Spleen (tissue), 11 donors: ENCODE results near the gene CAMK1D. TPM values are rescaled to one million over a fixed set of nuclear protein-coding genes. Genes with fewer than 3 reads are reported as not detected.
"Not testable (repeated sequence)": the region's sequence is repeated elsewhere in the genome, so short reads cannot be mapped to it uniquely, and the experiment has no call there.

Experiments used
- DNase-seq: peaks from one replicate; pipeline ENCODE4 v3.0.0-alpha.2; 2020
- H3K27ac ChIP-seq, 8 donors: fragments of 200-600 bp; sonication (generic) in 7 of 8; 1 replicate in 4 of 8; 2 replicates in 4 of 8; pipeline versions ENCODE4 v1.5.0 to v1.8.0; 2016 to 2021; ENCODE audit warnings: inconsistent platforms in 4 of 8, mild to moderate bottlenecking in 4 of 8, moderate library complexity in 1 of 8
- H3K27me3 ChIP-seq, 7 donors: fragments of 200-600 bp; sonication (generic) in 6 of 7; replicated peaks in 1 of 7; 1 replicate in 4 of 7; 2 replicates in 3 of 7; pipeline versions ENCODE4 v1.5.0 to v1.8.0; 2016 to 2021; ENCODE audit warnings: inconsistent platforms in 3 of 7, mild to moderate bottlenecking in 1 of 7
- H3K36me3 ChIP-seq, 6 donors: fragments of 200-600 bp; sonication (generic) in 5 of 6; 1 replicate in 4 of 6; 2 replicates in 2 of 6; pipeline versions ENCODE4 v1.5.0 to v1.8.0; 2016 to 2021; ENCODE audit warnings: inconsistent platforms in 2 of 6
- H3K4me1 ChIP-seq, 6 donors: fragments of 200-600 bp; sonication (generic) in 5 of 6; 1 replicate in 3 of 6; 2 replicates in 3 of 6; pipeline versions ENCODE4 v1.5.0 to v1.8.0; 2016 to 2021; ENCODE audit warnings: inconsistent platforms in 3 of 6
- H3K4me3 ChIP-seq, 8 donors: fragments of 200-600 bp; sonication (generic) in 7 of 8; 1 replicate in 4 of 8; 2 replicates in 4 of 8; pipeline versions ENCODE4 v1.5.0 to v1.8.0; 2016 to 2021; ENCODE audit warnings: inconsistent platforms in 4 of 8, mild to moderate bottlenecking in 4 of 8, moderate library complexity in 2 of 8
- H3K9me3 ChIP-seq, 8 donors: fragments of 200-600 bp; sonication (generic) in 7 of 8; 1 replicate in 4 of 8; 2 replicates in 4 of 8; pipeline versions ENCODE4 v1.5.0 to v1.8.0; 2016 to 2021; ENCODE audit warnings: inconsistent platforms in 4 of 8
- POLR2A ChIP-seq, 3 donors: fragments of 450-650 bp; IDR thresholded peaks; one replicate each; pipeline ENCODE4 v1.5.1; 2017; ENCODE audit warnings: antibody characterized with exemption in 3 of 3, mild to moderate bottlenecking in 1 of 3
- POLR2AphosphoS5 ChIP-seq, 3 donors: sonication (generic); formaldehyde crosslinking; IDR thresholded peaks; one replicate each; pipeline ENCODE4 v1.5.1; 2017; ENCODE audit warnings: antibody characterized with exemption in 3 of 3
- WGBS, 5 donors: extraction: QIAGEN DNeasy Blood & Tissue Kit in 3 of 5; methylation state at CpG; one replicate each; pipeline versions ENCODE4 v1.1.5 to v1.1.7; 2013 to 2018; 5-methylcytosine and 5-hydroxymethylcytosine counted together
- intact Hi-C: fragments of 100-400 bp; cut with DNase I; formaldehyde crosslinking; loops from one replicate; pipeline ENCODE4 v1.15.0; 2023; ENCODE audit warnings: low total_unique reads
- polyA plus RNA-seq, 3 donors: library from polyadenylated mRNA; stranded (reverse); fragments of 200-250 nt; gene quantifications; one replicate each; pipeline ENCODE4 v1.2.1, GENCODE V29; 2013
- total RNA-seq, 7 donors: library from RNA; depleted of rRNA in 3 of 7; stranded (reverse); fragments of >200 nt in 3 of 7; fragmentation: NEBNext Ultra II Directional in 4 of 7; extraction: Animal tissue kit (Norgen Biotek cat#: 25700) in 4 of 7; gene quantifications; one replicate each; pipeline versions ENCODE4 v1.1.0 to v1.2.1, GENCODE V29; 2016 to 2021
- TF ChIP-seq, protein P1 (sequence below), 11 experiments: fragments of 200-600 bp in 7 of 11; fragments of 450-650 bp in 4 of 11; sonication (generic) in 4 of 11; IDR thresholded peaks in 8 of 11; conservative IDR thresholded peaks in 3 of 11; 1 replicate in 7 of 11; 2 replicates in 4 of 11; pipeline versions ENCODE4 v1.4.0 to v1.8.0; 2016 to 2021; ENCODE audit warnings: antibody characterized with exemption in 11 of 11, inconsistent platforms in 4 of 11, mild to moderate bottlenecking in 1 of 11
- donor health status: healthy with polysubstance abuse.
- donor health status: DM: no; HTN: no; CAD: no; lungs with moderate emphysema.
- donor health status: DM: no; HTN: no; CAD: no.
- donor health status: Bipolar disorder and iron deficiency.
- donor health status: healthy.
- donor health status: DM: no; HTN: no; CAD: no.
- donor health status: DM: yes; HTN: yes; CAD: no.

The CAMK1D gene
- total and polyA plus RNA-seq, 10 donors = 6.8 to 34.5 (median 20.0) TPM

- H3K36me3 ChIP-seq = no peaks in the 10 kb centered on the region
- no peak for TF ChIP-seq POLR2AphosphoS5 (IDR thresholded peaks at IDR 0.05)
- TF ChIP-seq POLR2A (IDR thresholded peaks at IDR 0.05) = no peak
- TF ChIP-seq, protein P1, sequence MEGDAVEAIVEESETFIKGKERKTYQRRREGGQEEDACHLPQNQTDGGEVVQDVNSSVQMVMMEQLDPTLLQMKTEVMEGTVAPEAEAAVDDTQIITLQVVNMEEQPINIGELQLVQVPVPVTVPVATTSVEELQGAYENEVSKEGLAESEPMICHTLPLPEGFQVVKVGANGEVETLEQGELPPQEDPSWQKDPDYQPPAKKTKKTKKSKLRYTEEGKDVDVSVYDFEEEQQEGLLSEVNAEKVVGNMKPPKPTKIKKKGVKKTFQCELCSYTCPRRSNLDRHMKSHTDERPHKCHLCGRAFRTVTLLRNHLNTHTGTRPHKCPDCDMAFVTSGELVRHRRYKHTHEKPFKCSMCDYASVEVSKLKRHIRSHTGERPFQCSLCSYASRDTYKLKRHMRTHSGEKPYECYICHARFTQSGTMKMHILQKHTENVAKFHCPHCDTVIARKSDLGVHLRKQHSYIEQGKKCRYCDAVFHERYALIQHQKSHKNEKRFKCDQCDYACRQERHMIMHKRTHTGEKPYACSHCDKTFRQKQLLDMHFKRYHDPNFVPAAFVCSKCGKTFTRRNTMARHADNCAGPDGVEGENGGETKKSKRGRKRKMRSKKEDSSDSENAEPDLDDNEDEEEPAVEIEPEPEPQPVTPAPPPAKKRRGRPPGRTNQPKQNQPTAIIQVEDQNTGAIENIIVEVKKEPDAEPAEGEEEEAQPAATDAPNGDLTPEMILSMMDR (IDR thresholded peaks at IDR 0.05 in 8 of 11, conservative IDR thresholded peaks at IDR 0.05 in 3 of 11) = no peak
- intact Hi-C loops = no loop called here
- DNase-seq = no peak
- no peak overlapping the region for H3K27ac ChIP-seq
- H3K27me3 ChIP-seq = no peaks in the 10 kb centered on the region
- 80 to 89% (median 86%) methylated on average over 11 of the region's 11 CpGs for WGBS, 5 donors
- peaks cover 0 to 19% (median 0%) of the 10 kb centered on the region in 6 donors for H3K4me1 ChIP-seq
- no peak overlapping the region for H3K4me3 ChIP-seq
- no peaks in the 10 kb centered on the region for H3K9me3 ChIP-seq
Observed at GRCh38 chr10:12541446-12542067, 192.2 kb downstream of the CAMK1D start.

- no peaks in the 10 kb centered on the region for H3K9me3 ChIP-seq
- no peak for TF ChIP-seq POLR2A (IDR thresholded peaks at IDR 0.05)
- no peak for TF ChIP-seq POLR2AphosphoS5 (IDR thresholded peaks at IDR 0.05)
- TF ChIP-seq, protein P1 (IDR thresholded peaks at IDR 0.05 in 8 of 11, conservative IDR thresholded peaks at IDR 0.05 in 3 of 11) = no peak
- intact Hi-C loops = no loop called here
- peaks cover 0 to 23% (median 2%) of the 10 kb centered on the region in 6 donors for H3K4me1 ChIP-seq
- WGBS, 5 donors = 90 to 95% (median 90%) methylated on average over 6 of the region's 6 CpGs
- H3K4me3 ChIP-seq = no peak overlapping the region
- no peak for DNase-seq
- H3K27me3 ChIP-seq = no peaks in the 10 kb centered on the region
- no peak overlapping the region for H3K27ac ChIP-seq
- no peaks in the 10 kb centered on the region for H3K36me3 ChIP-seq
Observed at GRCh38 chr10:12542133-12542670, 192.9 kb downstream of the CAMK1D start.

- intact Hi-C loops = no loop called here
- WGBS, 5 donors = 86 to 96% (median 92%) methylated on average over 3 of the region's 3 CpGs
- Histone ChIP-seq H3K36me3 (no peaks in the 10 kb centered on the region), H3K4me1 (peaks cover 0 to 33% (median 6%) of the 10 kb centered on the region in 6 donors), H3K9me3 (no peaks in the 10 kb centered on the region), H3K27me3 (no peaks in the 10 kb centered on the region), H3K27ac (no peak overlapping the region), H3K4me3 (no peak overlapping the region)
- no peak for DNase-seq
- no peak for TF ChIP-seq POLR2A (IDR thresholded peaks at IDR 0.05)
- TF ChIP-seq, protein P1 (IDR thresholded peaks at IDR 0.05 in 8 of 11, conservative IDR thresholded peaks at IDR 0.05 in 3 of 11) = no peak
- no peak for TF ChIP-seq POLR2AphosphoS5 (IDR thresholded peaks at IDR 0.05)
Observed at GRCh38 chr10:12543589-12543988, 194.2 kb downstream of the CAMK1D start.

- H3K4me3 ChIP-seq, H3K27me3 ChIP-seq, H3K27ac ChIP-seq, H3K9me3 ChIP-seq, intact Hi-C loops, DNase-seq, H3K36me3 ChIP-seq: not testable (repeated sequence)
- 90 to 95% (median 91%) methylated on average over 9 to 10 of the region's 10 CpGs for WGBS, 5 donors
- peaks cover 0 to 22% (median 6%) of the 10 kb centered on the region in 6 donors for H3K4me1 ChIP-seq
Observed at GRCh38 chr10:12546160-12546802, 196.9 kb downstream of the CAMK1D start.
